Measurements from ENCODE around the gene YPEL3. TPM values are rescaled to one million over a fixed set of nuclear protein-coding genes. Genes with fewer than 3 reads are reported as not detected.

YPEL3 gene
- total RNA-seq, 1 donor from 2014 or later, result 93.6 TPM

- no peak overlapping the region for H3K27ac ChIP-seq
- H3K9me3 ChIP-seq, result no peaks in the 10 kb centered on the region
- intact Hi-C loops (cut with DNase I), result no loop called here
- no peaks in the 10 kb centered on the region for H3K27me3 ChIP-seq
- ATAC-seq (no peak), DNase-seq (no peak)
- no peak for TF ChIP-seq CTCF (IDR thresholded peaks at IDR 0.05)
- no peaks in the 10 kb centered on the region for H3K4me1 ChIP-seq
- H3K4me3 ChIP-seq, result no peak overlapping the region
- peaks cover 62% of the 10 kb centered on the region for H3K36me3 ChIP-seq
Observed at GRCh38 chr16:30084096-30084815, 11.8 kb downstream of the YPEL3 start.

DNA sequence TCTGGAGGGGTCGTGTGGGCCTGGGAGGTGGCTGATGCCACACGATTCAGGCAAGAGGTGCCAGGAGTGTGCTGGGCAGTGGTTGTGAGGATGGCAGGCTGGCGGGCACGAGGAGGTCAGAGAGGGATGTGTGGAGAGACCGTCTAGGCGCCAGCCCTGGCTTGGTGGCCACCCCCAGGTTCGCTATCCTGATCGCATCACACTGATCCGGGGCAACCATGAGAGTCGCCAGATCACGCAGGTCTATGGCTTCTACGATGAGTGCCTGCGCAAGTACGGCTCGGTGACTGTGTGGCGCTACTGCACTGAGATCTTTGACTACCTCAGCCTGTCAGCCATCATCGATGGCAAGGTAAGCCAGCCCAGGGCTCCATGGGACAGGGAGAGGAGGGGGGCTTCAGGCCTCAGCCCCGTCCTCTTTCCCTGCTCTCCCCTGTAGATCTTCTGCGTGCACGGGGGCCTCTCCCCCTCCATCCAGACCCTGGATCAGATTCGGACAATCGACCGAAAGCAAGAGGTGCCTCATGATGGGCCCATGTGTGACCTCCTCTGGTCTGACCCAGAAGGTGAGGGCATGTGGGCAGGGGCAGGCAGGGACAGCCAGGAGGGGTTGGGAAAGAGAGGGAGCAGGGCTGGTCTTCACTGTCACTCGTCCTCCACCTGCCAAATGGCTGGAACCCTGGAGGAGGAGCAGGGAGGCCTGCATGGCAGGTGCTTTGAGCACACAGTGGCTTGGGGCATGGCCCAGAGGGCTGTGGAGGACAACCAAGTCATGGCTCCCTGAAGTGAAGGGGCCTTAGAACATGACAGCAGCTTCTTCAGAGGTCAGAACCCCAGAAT lies 12.6 kb downstream of the YPEL3 start:
- no peak overlapping the region for H3K4me3 ChIP-seq
- no peak for DNase-seq
- no peaks in the 10 kb centered on the region for H3K4me1 ChIP-seq
- no peaks in the 10 kb centered on the region for H3K27me3 ChIP-seq
- no peak for TF ChIP-seq CTCF (IDR thresholded peaks at IDR 0.05)
- peaks cover 67% of the 10 kb centered on the region for H3K36me3 ChIP-seq
- H3K9me3 ChIP-seq, result no peaks in the 10 kb centered on the region
- no peak overlapping the region for H3K27ac ChIP-seq
- intact Hi-C loops (cut with DNase I), result no loop called here
- no peak for ATAC-seq

GRCh38 chr16:30082545-30083090 lies 13.4 kb downstream of the YPEL3 start:
- peaks cover 69% of the 10 kb centered on the region for H3K36me3 ChIP-seq
- intact Hi-C loops (cut with DNase I), result no loop called here

GRCh38 chr16:30079480-30079879 lies 16.5 kb downstream of the YPEL3 start:
- Histone ChIP-seq H3K27me3 (no peaks in the 10 kb centered on the region), H3K9me3 (no peaks in the 10 kb centered on the region), H3K4me3 (no peak overlapping the region), H3K36me3 (peaks cover 61% of the 10 kb centered on the region), H3K27ac (no peak overlapping the region), H3K4me1 (peaks cover 22% of the 10 kb centered on the region)
- intact Hi-C loops (cut with DNase I), result no loop called here
- TF ChIP-seq CTCF (IDR thresholded peaks at IDR 0.05), result no peak
- ATAC-seq (no peak), DNase-seq (no peak)

More at GRCh38 chr16:30082545-30083090, 13.4 kb downstream of the YPEL3 start:
- no peak for ATAC-seq
- Histone ChIP-seq H3K27me3 (no peaks in the 10 kb centered on the region), H3K9me3 (no peaks in the 10 kb centered on the region), H3K4me3 (no peak overlapping the region), H3K27ac (no peak overlapping the region), H3K4me1 (peaks cover 3% of the 10 kb centered on the region)
- TF ChIP-seq CTCF (IDR thresholded peaks at IDR 0.05), result no peak
- DNase-seq, result no peak

DNA sequence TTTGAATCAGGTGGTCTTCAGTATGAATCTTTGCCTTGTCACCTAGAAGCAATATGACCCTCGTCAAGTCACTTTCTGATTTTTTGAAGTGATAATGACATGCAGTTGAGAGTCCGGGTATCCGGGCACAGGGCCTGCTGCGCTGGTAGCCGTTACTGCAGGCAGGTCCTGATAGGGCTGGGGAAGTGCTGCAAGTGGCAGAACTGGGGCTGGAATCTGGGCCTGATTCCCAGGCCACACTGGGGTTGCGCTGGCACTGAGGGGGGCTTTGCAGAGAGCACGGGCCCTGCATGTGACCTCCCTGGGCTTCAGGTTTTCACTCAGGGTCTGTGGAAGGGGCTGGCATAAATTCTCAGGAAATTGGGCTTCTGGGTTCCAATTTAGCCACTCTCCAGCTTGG lies 17.3 kb downstream of the YPEL3 start:
- H3K4me3 ChIP-seq, result no peak overlapping the region
- intact Hi-C loops (cut with DNase I), result no loop called here
- no peak overlapping the region for H3K27ac ChIP-seq
- TF ChIP-seq CTCF (IDR thresholded peaks at IDR 0.05), result no peak
- peaks cover 22% of the 10 kb centered on the region for H3K4me1 ChIP-seq
- no peaks in the 10 kb centered on the region for H3K27me3 ChIP-seq
- no peak for ATAC-seq
- no peak for DNase-seq
- H3K36me3 ChIP-seq, result peaks cover 54% of the 10 kb centered on the region
- no peaks in the 10 kb centered on the region for H3K9me3 ChIP-seq

Data from upper lobe of right lung (tissue), 1 donor.